OCI-LY3 (cell line): ENCODE measurements around the gene PLK1.

Experiments used
- H2AFZ ChIP-seq: fragments of 200-600, 300-600 bp; shearing (Covaris generic); 2 replicates; pipeline ENCODE4 v1.6.0; 2014; ENCODE audit warnings: antibody characterized with exemption, low read depth, low read length
- H3K27ac ChIP-seq: fragments of 200-600, 300-600 bp; sonication (generic); 2 replicates; pipeline ENCODE4 v1.5.1; 2014; ENCODE audit warnings: mild to moderate bottlenecking, low read length, moderate library complexity, mixed read lengths
- H3K27me3 ChIP-seq: fragments of 200-600, 300-600 bp; sonication (generic); 2 replicates; pipeline ENCODE4 v1.6.1; 2014; ENCODE audit warnings: low read depth, low read length, mixed read lengths
- H3K36me3 ChIP-seq: fragments of 200-600, 300-600 bp; sonication (generic); replicated peaks from 2 replicates; pipeline ENCODE3; 2014; ENCODE audit warnings: low read depth, low read length, mixed read lengths
- H3K4me1 ChIP-seq: fragments of 300-600, 200-600 bp; sonication (generic); 2 replicates; pipeline ENCODE4 v1.6.1; 2014; ENCODE audit warnings: low read length, mixed read lengths
- H3K4me2 ChIP-seq: fragments of 200-600, 300-600 bp; sonication (generic); 2 replicates; pipeline ENCODE4 v1.6.1; 2014; ENCODE audit warnings: low read length, mixed read lengths
- H3K4me3 ChIP-seq: fragments of 300-600, 200-600 bp; sonication (generic); 2 replicates; pipeline ENCODE4 v1.5.1; 2014; ENCODE audit warnings: antibody characterized with exemption, mild to moderate bottlenecking, low read length, moderate library complexity
- H3K79me2 ChIP-seq: fragments of 300-600, 200-600 bp; shearing (Covaris generic); 2 replicates; pipeline ENCODE4 v1.6.1; 2014; ENCODE audit warnings: mild to moderate bottlenecking, low read length, mixed read lengths
- H3K9ac ChIP-seq: fragments of 300-600, 200-600 bp; shearing (Covaris generic); 2 replicates; pipeline ENCODE4 v1.6.0; 2014; ENCODE audit warnings: mild to moderate bottlenecking, low read length, moderate library complexity
- H3K9me3 ChIP-seq: fragments of 200-600, 300-600 bp; shearing (Covaris generic); 2 replicates; pipeline ENCODE4 v1.6.1; 2014; ENCODE audit warnings: low read length, mixed read lengths; ENCODE audit not compliant: insufficient read depth
- H4K20me1 ChIP-seq: fragments of 200-600, 300-600 bp; sonication (generic); 2 replicates; pipeline ENCODE4 v1.6.1; 2016; ENCODE audit warnings: low read length, mixed read lengths; ENCODE audit not compliant: insufficient read depth
- EZH2phosphoT487 ChIP-seq: fragments of 200-600 bp; shearing (Covaris generic); IDR thresholded peaks from 2 replicates; pipeline ENCODE4 v1.6.1; 2018; ENCODE audit warnings: antibody characterized with exemption, mixed run types, low read depth
- TF ChIP-seq, protein P1 (sequence below): fragments of 200-600, 300-600 bp; sonication (generic); IDR thresholded peaks from 2 replicates; pipeline ENCODE4 v1.5.1; 2014; ENCODE audit warnings: antibody characterized with exemption, low read length, low read depth

PLK1 gene

DNA sequence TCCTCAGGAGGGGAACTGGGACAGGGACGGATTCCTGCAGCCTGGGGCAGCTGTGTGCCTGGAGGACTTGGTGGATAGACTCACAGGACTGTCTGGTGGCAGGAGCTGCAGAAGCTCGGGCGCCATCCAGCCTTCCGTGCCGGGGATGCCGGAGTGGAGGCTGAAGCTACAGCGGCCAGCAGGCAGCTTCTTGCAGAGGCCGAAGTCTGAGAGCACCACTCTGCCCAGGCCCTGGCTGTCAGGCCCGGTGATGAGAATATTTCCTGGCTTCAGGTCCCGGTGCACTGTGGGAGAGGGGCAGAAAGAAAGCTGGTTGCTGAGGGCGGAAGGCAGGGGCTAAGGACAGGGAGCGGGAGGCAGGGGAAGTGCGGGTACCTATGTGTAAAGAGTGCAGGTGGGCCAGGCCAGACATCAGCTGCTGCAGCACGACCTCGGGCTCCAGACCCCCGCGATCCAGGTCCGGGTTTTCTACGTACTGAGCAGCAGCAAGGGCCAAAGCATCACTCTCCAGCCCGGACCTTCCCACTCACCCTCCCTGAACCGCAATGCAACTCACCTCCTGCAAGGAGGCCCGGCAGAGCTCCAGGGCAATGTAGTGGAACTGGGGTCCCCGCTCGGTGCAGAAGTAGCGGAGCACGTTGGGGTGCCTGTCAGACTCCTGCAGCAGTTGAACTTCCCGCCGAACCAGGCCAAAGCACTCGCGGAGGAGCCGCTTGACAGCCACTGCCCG lies 16.1 kb downstream of the PLK1 start:
- peaks cover 18% of the 10 kb centered on the region for H3K36me3 ChIP-seq
- H2AFZ ChIP-seq, result no peak overlapping the region
- 0 out of 2 replicates have a peak, but pooled peaks cover 3% of the 10 kb centered on the region for H4K20me1 ChIP-seq
- H3K4me3 ChIP-seq, result no peak overlapping the region
- 0 out of 2 replicates have a peak overlapping the region, but pooled peaks have one; percentile 14 for H3K4me2 ChIP-seq
- H3K79me2 ChIP-seq, result no peaks in the 10 kb centered on the region
- TF ChIP-seq, protein P1, sequence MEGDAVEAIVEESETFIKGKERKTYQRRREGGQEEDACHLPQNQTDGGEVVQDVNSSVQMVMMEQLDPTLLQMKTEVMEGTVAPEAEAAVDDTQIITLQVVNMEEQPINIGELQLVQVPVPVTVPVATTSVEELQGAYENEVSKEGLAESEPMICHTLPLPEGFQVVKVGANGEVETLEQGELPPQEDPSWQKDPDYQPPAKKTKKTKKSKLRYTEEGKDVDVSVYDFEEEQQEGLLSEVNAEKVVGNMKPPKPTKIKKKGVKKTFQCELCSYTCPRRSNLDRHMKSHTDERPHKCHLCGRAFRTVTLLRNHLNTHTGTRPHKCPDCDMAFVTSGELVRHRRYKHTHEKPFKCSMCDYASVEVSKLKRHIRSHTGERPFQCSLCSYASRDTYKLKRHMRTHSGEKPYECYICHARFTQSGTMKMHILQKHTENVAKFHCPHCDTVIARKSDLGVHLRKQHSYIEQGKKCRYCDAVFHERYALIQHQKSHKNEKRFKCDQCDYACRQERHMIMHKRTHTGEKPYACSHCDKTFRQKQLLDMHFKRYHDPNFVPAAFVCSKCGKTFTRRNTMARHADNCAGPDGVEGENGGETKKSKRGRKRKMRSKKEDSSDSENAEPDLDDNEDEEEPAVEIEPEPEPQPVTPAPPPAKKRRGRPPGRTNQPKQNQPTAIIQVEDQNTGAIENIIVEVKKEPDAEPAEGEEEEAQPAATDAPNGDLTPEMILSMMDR, result no peak
- TF ChIP-seq EZH2phosphoT487, result no peak
- no peaks in the 10 kb centered on the region for H3K9me3 ChIP-seq
- no peak overlapping the region for H3K9ac ChIP-seq
- no peak overlapping the region for H3K27ac ChIP-seq
- H3K4me1 ChIP-seq, result no peaks in the 10 kb centered on the region
- H3K27me3 ChIP-seq, result no peaks in the 10 kb centered on the region

GRCh38 chr16:23695756-23696155 lies 17.1 kb downstream of the PLK1 start:
- 0 out of 2 replicates have a peak, but pooled peaks cover 3% of the 10 kb centered on the region for H4K20me1 ChIP-seq
- H3K9me3 ChIP-seq, result no peaks in the 10 kb centered on the region
- H3K36me3 ChIP-seq, result peaks cover 13% of the 10 kb centered on the region
- no peak overlapping the region for H3K4me3 ChIP-seq
- no peaks in the 10 kb centered on the region for H3K79me2 ChIP-seq
- H3K4me2 ChIP-seq, result no peak overlapping the region
- no peak overlapping the region for H2AFZ ChIP-seq
- TF ChIP-seq EZH2phosphoT487, result no peak
- TF ChIP-seq, protein P1, result no peak
- H3K9ac ChIP-seq, result no peak overlapping the region
- H3K27me3 ChIP-seq, result no peaks in the 10 kb centered on the region
- no peaks in the 10 kb centered on the region for H3K4me1 ChIP-seq
- H3K27ac ChIP-seq, result no peak overlapping the region

DNA sequence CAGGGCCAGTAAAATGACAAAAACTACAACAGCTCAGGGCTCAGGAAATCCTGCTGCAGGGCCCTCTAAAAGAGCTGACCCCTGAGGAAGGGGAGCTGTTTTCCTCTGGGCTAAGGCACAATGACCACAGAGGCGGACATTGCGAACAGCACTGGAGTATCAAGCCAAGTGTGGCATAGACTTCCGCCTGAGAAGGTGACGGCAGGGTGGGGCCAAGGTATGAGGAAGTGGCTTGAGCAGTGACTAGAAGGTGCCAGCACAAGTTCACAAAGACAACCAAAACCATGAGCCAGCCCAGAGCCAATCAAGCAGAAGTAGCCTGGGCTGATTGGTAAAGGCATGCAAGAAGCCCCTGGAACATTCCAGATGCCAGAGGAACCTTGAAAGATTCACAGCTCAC lies 20.4 kb downstream of the PLK1 start:
- Histone ChIP-seq H3K4me1 (no peaks in the 10 kb centered on the region), H2AFZ (peak overlapping the region; percentile 68; the same call in 1 of the 2 replicates), H3K27me3 (peaks cover 11% of the 10 kb centered on the region), H3K9ac (no peak overlapping the region), H3K27ac (no peak overlapping the region), H4K20me1 (no peaks in the 10 kb centered on the region), H3K36me3 (no peaks in the 10 kb centered on the region), H3K9me3 (peaks cover 5% of the 10 kb centered on the region), H3K79me2 (no peaks in the 10 kb centered on the region), H3K4me3 (no peak overlapping the region), H3K4me2 (no peak overlapping the region; the same call in 1 of the 2 replicates)
- no peak for TF ChIP-seq EZH2phosphoT487
- TF ChIP-seq, protein P1, result no peak

DNA sequence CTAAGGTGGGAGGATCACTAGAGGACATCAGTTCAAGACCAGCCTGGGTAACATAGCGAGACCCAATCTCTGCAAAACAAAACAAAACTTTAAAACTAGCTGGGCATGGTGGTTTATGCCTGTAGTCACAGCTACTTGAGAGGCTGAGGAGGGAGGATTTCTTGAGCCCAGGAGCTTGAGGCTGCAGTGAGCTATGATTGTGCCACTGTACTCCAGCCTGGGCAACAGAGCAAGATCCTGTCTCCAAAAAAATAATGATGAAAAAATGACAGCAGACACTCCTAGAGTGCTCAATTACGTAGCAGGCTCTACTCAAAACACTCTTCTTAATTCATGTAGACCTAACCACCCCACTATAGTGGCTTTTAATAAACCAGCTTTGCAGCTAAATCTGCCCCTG lies 21.4 kb downstream of the PLK1 start:
- H3K4me3 ChIP-seq, result no peak overlapping the region
- H2AFZ ChIP-seq, result no peak overlapping the region
- TF ChIP-seq, protein P1, result no peak
- no peak for TF ChIP-seq EZH2phosphoT487
- no peaks in the 10 kb centered on the region for H3K4me1 ChIP-seq
- H3K4me2 ChIP-seq, result no peak overlapping the region
- H3K9ac ChIP-seq, result no peak overlapping the region
- no peaks in the 10 kb centered on the region for H3K79me2 ChIP-seq
- peaks cover 5% of the 10 kb centered on the region for H3K9me3 ChIP-seq
- H3K36me3 ChIP-seq, result no peaks in the 10 kb centered on the region
- no peak overlapping the region for H3K27ac ChIP-seq
- H3K27me3 ChIP-seq, result peaks cover 11% of the 10 kb centered on the region
- no peaks in the 10 kb centered on the region for H4K20me1 ChIP-seq
